SK-N-MC (cell line): ENCODE data around the gene DNPH1.

ENCODE experiments used
- DNase-seq: peaks from one replicate; pipeline ENCODE4 v3.0.0-alpha.2; 2011; ENCODE audit warnings: low read depth, low spot score
- H3K27ac ChIP-seq: fragments of 200-600 bp; sonication (generic); 2 replicates; pipeline ENCODE4 v1.5.1; 2016; ENCODE audit warnings: mixed run types
- H3K36me3 ChIP-seq: fragments of 200-600 bp; sonication (generic); 2 replicates; pipeline ENCODE4 v1.6.1; 2017; ENCODE audit warnings: antibody characterized with exemption, low read length, mixed read lengths; ENCODE audit not compliant: insufficient read depth
- H3K4me3 ChIP-seq: fragments of 200-600 bp; sonication (generic); 2 replicates; pipeline ENCODE4 v1.5.1; 2016
- H3K9ac ChIP-seq: fragments of 200-600 bp; sonication (generic); 2 replicates; pipeline ENCODE4 v1.8.0; 2017; ENCODE audit warnings: mixed run types, mixed read lengths; ENCODE audit not compliant: insufficient read length
- H3K9me3 ChIP-seq: fragments of 200-600 bp; sonication (generic); 2 replicates; pipeline ENCODE4 v1.6.1; 2017; ENCODE audit warnings: low read depth, mild to moderate bottlenecking, antibody characterized with exemption, low read length, moderate library complexity, mixed read lengths
- EZH2 ChIP-seq: fragments of 200-600 bp; sonication (generic); IDR thresholded peaks from one replicate; pipeline ENCODE4 v1.6.1; 2017; ENCODE audit warnings: antibody characterized with exemption
- FOXP2 ChIP-seq: optimal IDR thresholded peaks from 2 replicates; pipeline ENCODE3; 2011; ENCODE audit warnings: mild to moderate bottlenecking, moderate library complexity; ENCODE audit not compliant: insufficient read depth; ENCODE audit errors: extremely low read length, control extremely low read depth
- POLR2AphosphoS5 ChIP-seq: IDR thresholded peaks from 2 replicates; pipeline ENCODE4 v1.6.1; 2012; ENCODE audit warnings: mild to moderate bottlenecking, low read depth, low read length, borderline replicate concordance

DNPH1 gene

DNA sequence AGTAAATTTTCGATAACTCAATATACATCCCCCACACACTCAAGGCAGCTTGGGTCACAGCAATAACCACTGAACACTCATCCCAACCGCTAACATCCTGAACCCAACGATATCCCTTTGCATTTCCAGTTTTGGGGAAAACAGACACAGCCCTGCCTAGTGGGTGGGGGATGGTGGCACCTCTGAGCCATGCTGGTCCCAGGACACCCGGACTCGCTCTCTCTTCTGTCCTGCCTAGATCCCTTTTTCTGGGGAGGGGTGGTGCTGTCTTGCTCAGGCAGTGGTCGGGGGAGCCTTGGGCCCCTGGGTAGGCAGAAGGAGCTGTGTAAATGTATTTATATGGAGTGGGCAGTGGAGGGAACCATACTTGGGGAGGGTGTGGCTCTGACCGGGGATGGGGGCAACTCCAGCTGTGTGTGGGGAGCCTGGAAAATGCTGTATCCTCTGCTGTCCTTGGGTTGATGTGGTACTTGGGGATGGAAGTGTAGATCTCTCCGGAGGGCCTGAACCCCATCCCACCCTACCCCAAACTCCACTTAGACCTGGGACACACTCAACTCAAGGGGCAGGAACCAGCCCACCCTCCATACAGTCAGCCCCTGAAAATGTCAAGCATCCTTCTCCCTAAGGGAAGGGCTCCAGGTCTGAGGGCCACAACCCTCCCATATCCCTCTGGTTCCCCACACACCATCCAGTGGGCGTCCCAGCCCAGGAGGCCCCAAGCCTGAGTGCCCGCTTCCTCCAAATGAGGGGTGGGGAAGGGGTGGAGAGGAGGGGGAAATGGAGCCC lies 45.0 kb upstream of the DNPH1 start:
- H3K9me3 ChIP-seq: no peaks in the 10 kb centered on the region
- no peak overlapping the region for H3K27ac ChIP-seq
- no peak for TF ChIP-seq EZH2
- TF ChIP-seq POLR2AphosphoS5: no peak
- TF ChIP-seq FOXP2: no peak
- H3K9ac ChIP-seq: no peak overlapping the region
- DNase-seq: no peak
- H3K36me3 ChIP-seq: no peaks in the 10 kb centered on the region
- H3K4me3 ChIP-seq: no peak overlapping the region

- H3K4me3 ChIP-seq: no peak overlapping the region
- no peak for DNase-seq
- no peaks in the 10 kb centered on the region for H3K9me3 ChIP-seq
- no peak overlapping the region for H3K9ac ChIP-seq
- TF ChIP-seq FOXP2: no peak
- TF ChIP-seq POLR2AphosphoS5: no peak
- H3K36me3 ChIP-seq: no peaks in the 10 kb centered on the region
- no peak overlapping the region for H3K27ac ChIP-seq
Measured at GRCh38 chr6:43273707-43274106, 44.4 kb upstream of the DNPH1 start.

GRCh38 chr6:43271944-43272343 lies 42.7 kb upstream of the DNPH1 start:
- no peak overlapping the region for H3K4me3 ChIP-seq
- no peak for TF ChIP-seq FOXP2
- TF ChIP-seq POLR2AphosphoS5: no peak
- TF ChIP-seq EZH2: no peak
- no peaks in the 10 kb centered on the region for H3K9me3 ChIP-seq
- DNase-seq: no peak
- H3K9ac ChIP-seq: no peak overlapping the region
- H3K27ac ChIP-seq: no peak overlapping the region
- no peaks in the 10 kb centered on the region for H3K36me3 ChIP-seq

DNA sequence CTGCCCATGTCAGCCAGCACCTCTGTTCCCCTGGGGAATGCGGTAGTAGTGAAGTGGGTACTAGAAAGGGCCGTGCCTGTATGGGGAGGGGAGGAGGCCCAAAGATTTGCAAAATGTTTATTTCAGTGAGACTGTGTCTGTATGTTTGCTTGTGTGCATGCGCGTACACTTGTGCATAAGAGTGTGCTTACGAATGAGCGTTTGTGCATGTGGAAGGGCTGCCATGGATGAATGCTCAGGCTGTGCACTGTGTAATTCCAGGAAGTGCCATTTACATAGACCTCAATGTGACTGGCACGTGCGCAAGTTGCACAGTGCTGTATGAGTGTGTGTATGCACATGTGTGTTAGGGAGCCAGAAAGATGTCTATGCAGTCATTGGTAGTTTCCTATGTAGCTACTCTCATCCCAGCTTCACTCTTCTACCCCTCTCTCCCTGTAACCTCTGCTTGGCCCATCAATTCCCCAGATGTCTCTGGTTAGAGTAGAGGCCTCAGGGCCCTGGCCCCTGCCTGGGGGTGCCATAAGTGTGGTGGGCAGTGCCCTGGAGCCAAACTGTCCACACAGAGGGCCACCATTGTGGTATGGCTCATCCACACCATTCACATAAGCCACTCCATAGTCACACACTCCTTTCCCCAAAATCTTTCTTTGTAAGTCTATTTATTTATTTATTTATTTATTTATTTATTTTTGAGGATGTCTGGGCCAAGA lies 42.0 kb upstream of the DNPH1 start:
- Histone ChIP-seq H3K27ac (no peak overlapping the region), H3K4me3 (no peak overlapping the region), H3K9ac (no peak overlapping the region), H3K9me3 (no peaks in the 10 kb centered on the region), H3K36me3 (no peaks in the 10 kb centered on the region)
- TF ChIP-seq POLR2AphosphoS5: no peak
- no peak for TF ChIP-seq EZH2
- TF ChIP-seq FOXP2: no peak
- DNase-seq: no peak

GRCh38 chr6:43269273-43270007 lies 40.2 kb upstream of the DNPH1 start:
- no peaks in the 10 kb centered on the region for H3K36me3 ChIP-seq
- no peaks in the 10 kb centered on the region for H3K9me3 ChIP-seq
- TF ChIP-seq FOXP2 (no peak), POLR2AphosphoS5 (peak; percentile 57; the same call in 1 of the 2 replicates)
- H3K9ac ChIP-seq: no peak overlapping the region
- no peak for DNase-seq
- peak overlapping the region; percentile 51 for H3K4me3 ChIP-seq
- no peak overlapping the region for H3K27ac ChIP-seq

GRCh38 chr6:43268782-43269272 lies 39.5 kb upstream of the DNPH1 start:
- DNase-seq: no peak
- Histone ChIP-seq H3K4me3 (no peak overlapping the region), H3K27ac (peak overlapping the region; percentile 36; the same call in 1 of the 2 replicates), H3K9ac (no peak overlapping the region), H3K36me3 (no peaks in the 10 kb centered on the region), H3K9me3 (no peaks in the 10 kb centered on the region)
- no peak for TF ChIP-seq EZH2
- no peak for TF ChIP-seq POLR2AphosphoS5
- no peak for TF ChIP-seq FOXP2

- Histone ChIP-seq H3K9me3 (no peaks in the 10 kb centered on the region), H3K27ac (peak overlapping the region; percentile 36; the same call in 1 of the 2 replicates), H3K9ac (no peak overlapping the region), H3K36me3 (no peaks in the 10 kb centered on the region), H3K4me3 (no peak overlapping the region)
- no peak for TF ChIP-seq FOXP2
- TF ChIP-seq EZH2: no peak
- TF ChIP-seq POLR2AphosphoS5: no peak
- DNase-seq: no peak
Measured at GRCh38 chr6:43268355-43268700, 39.0 kb upstream of the DNPH1 start.
